Chondrocyte (in vitro differentiated cells): ENCODE measurements around the gene BARHL1. TPM values are rescaled to one million over a fixed set of nuclear protein-coding genes. Genes with fewer than 3 reads are reported as not detected.
A peak's percentile ranks its signal among the peaks of the same experiment; 100 is the strongest.

Experiments
- DNase-seq: peaks from one replicate; pipeline ENCODE4 v3.0.0; 2021; ENCODE audit warnings: mixed read lengths, low spot score
- H3K27ac Mint-ChIP-seq: one replicate; pipeline ENCODE4 v1.8.0; 2021; ENCODE audit warnings: mild to moderate bottlenecking, moderate library complexity, mixed read lengths; ENCODE audit not compliant: unreplicated experiment
- H3K27me3 Mint-ChIP-seq: 2 replicates; pipeline ENCODE4 v1.8.0; 2021; ENCODE audit warnings: low read depth, mixed read lengths
- H3K36me3 Mint-ChIP-seq: 2 replicates; pipeline ENCODE4 v1.8.0; 2021; ENCODE audit warnings: low read depth, mixed read lengths
- H3K4me1 Mint-ChIP-seq: 2 replicates; pipeline ENCODE4 v1.8.0; 2021; ENCODE audit warnings: low read depth, mild to moderate bottlenecking, mixed read lengths
- H3K4me3 Mint-ChIP-seq: one replicate; pipeline ENCODE4 v1.8.0; 2021; ENCODE audit warnings: mild to moderate bottlenecking, moderate library complexity, mixed read lengths; ENCODE audit not compliant: unreplicated experiment
- H3K9me3 Mint-ChIP-seq: 2 replicates; pipeline ENCODE4 v1.8.0; 2021; ENCODE audit warnings: low read depth, mixed read lengths
- total RNA-seq: library from RNA; stranded (reverse); gene quantifications from 3 replicates; pipeline ENCODE4 v1.2.1, GENCODE V29; 2021
- TF ChIP-seq, protein P1 (sequence below): fragments of 200-600 bp; sonication (generic); IDR thresholded peaks from 2 replicates; pipeline ENCODE4 v1.5.0; 2021; ENCODE audit warnings: antibody characterized with exemption, mild to moderate bottlenecking, moderate library complexity

The BARHL1 gene
- total RNA-seq, 1 donor from 2014 or later: not detected

DNA sequence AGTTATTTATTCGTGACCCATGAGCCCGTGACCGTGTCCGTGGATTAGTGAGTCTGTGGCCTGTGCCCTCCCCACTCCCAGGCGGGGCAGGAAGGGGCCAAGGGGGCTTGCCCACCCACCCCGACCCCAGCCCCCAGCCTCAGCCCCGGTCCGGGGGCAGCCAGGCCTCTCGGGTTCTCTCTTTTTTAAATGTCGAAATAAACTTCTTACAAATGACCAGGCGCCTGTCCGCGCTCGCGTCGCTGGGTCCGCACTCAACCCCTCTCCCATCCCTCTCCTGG is 7.6 kb downstream of the BARHL1 start:
- H3K9me3 Mint-ChIP-seq: no peaks in the 10 kb centered on the region
- peaks cover 17% of the 10 kb centered on the region for H3K36me3 Mint-ChIP-seq
- no peak overlapping the region for H3K4me3 Mint-ChIP-seq

DNA sequence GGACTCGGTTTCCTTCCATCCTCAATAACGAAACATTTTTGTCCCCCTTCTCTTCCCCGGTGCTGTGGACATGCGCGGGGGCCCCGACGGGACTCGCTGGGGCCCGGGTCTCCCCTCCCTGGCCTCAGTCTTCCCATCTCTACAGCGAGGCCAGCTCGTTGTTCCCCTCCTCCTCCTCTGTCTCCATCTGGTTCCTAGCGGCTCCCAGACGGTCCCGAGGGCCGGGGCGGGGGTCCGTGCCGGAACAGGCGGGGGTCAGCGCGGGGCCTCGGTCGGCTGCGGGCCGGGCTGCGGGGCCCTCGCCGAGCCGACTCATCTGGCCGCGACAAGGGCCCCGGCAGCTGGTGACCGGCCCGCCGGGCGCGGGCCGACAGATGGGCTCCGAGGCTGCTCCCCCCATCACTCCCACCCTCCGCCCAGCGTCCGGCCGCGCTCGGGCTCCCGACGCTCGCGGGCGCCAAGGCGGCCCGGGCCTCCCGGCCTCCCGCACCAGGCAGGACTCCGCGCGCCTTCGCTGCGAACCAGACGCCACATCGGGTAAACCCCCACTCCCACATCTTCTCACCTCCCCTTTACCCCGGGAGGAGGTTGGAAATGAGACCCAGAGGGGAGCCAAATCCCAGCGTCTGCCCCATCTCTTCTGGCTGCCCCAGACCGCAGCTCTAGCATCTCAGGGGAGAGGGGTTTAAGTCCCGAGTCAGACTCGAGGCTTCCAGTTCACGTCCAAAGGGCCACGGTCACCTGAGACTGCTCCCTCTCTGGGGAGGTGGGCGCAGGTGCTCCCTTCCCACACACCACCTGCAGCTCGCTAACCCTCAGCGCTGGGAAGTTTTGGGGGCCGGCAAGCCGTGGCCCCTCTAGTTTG is 8.1 kb downstream of the BARHL1 start:
- H3K9me3 Mint-ChIP-seq: no peaks in the 10 kb centered on the region
- H3K4me1 Mint-ChIP-seq: peaks cover 3% of the 10 kb centered on the region
- H3K27ac Mint-ChIP-seq: no peak overlapping the region
- DNase-seq: peak; percentile 75
- TF ChIP-seq, protein P1, sequence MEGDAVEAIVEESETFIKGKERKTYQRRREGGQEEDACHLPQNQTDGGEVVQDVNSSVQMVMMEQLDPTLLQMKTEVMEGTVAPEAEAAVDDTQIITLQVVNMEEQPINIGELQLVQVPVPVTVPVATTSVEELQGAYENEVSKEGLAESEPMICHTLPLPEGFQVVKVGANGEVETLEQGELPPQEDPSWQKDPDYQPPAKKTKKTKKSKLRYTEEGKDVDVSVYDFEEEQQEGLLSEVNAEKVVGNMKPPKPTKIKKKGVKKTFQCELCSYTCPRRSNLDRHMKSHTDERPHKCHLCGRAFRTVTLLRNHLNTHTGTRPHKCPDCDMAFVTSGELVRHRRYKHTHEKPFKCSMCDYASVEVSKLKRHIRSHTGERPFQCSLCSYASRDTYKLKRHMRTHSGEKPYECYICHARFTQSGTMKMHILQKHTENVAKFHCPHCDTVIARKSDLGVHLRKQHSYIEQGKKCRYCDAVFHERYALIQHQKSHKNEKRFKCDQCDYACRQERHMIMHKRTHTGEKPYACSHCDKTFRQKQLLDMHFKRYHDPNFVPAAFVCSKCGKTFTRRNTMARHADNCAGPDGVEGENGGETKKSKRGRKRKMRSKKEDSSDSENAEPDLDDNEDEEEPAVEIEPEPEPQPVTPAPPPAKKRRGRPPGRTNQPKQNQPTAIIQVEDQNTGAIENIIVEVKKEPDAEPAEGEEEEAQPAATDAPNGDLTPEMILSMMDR: no peak
- H3K36me3 Mint-ChIP-seq: peaks cover 19% of the 10 kb centered on the region
- H3K4me3 Mint-ChIP-seq: peak overlapping the region; percentile 19
- peaks cover 51% of the 10 kb centered on the region for H3K27me3 Mint-ChIP-seq

More for the DNA sequence above, 7.6 kb downstream of the BARHL1 start:
- peaks cover 57% of the 10 kb centered on the region for H3K27me3 Mint-ChIP-seq
- peaks cover 5% of the 10 kb centered on the region for H3K4me1 Mint-ChIP-seq
- TF ChIP-seq, protein P1: no peak
- no peak overlapping the region for H3K27ac Mint-ChIP-seq
- DNase-seq: no peak

DNA sequence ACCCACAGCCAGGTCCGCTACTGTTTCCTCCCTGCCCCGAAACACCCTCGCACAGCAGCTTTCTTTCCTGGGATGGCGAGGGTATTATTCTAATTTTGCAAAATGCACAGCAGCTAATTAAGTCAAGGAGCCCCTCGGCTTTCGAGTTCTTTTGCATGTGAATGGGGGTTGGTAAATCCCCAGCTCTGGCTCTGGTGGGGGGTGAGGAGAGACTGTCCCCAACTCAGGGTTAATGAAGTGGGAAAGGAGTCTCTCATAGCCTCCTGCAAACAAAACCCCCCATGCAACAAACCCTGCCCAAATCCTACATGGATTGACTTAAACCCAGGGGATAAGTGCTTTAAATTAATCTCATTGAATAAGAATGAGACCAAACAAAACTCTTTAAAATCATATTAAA is 8.8 kb downstream of the BARHL1 start:
- DNase-seq: no peak
- Mint-ChIP-seq H3K36me3 (peaks cover 19% of the 10 kb centered on the region), H3K27me3 (peaks cover 44% of the 10 kb centered on the region), H3K27ac (no peak overlapping the region), H3K4me1 (peaks cover 3% of the 10 kb centered on the region), H3K9me3 (no peaks in the 10 kb centered on the region), H3K4me3 (no peak overlapping the region)
- TF ChIP-seq, protein P1: no peak

DNA sequence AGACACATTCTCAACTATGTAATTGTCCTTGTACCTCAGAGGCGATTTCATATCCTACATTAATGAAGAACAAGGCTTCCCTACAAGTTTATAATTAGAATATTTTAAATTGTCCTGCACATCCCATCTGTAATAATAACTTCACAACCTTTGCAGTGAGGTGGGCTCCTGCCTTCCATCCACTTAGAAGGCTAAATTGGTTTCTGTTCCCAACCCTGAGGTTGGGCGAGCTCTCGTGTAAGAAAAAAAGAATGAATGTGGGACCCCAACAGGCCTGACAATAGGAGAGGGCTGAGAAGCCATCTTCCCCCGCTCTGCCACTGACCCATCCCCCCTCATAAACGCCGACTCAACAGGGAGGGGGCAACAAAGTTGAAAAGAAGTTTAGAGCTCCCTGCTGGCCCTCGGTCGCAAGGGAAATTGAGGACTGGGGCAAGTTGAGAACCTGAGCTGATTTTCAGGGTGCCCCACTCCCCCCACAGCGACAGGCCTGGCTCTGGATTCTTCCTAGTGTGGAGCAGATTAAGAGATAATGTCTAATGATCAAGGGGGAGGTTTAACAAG is 9.4 kb downstream of the BARHL1 start:
- H3K4me1 Mint-ChIP-seq: peaks cover 7% of the 10 kb centered on the region
- H3K27me3 Mint-ChIP-seq: peaks cover 38% of the 10 kb centered on the region
- H3K27ac Mint-ChIP-seq: no peak overlapping the region
- H3K9me3 Mint-ChIP-seq: no peaks in the 10 kb centered on the region
- no peak overlapping the region for H3K4me3 Mint-ChIP-seq
- H3K36me3 Mint-ChIP-seq: peaks cover 23% of the 10 kb centered on the region
- DNase-seq: no peak
- TF ChIP-seq, protein P1: no peak

DNA sequence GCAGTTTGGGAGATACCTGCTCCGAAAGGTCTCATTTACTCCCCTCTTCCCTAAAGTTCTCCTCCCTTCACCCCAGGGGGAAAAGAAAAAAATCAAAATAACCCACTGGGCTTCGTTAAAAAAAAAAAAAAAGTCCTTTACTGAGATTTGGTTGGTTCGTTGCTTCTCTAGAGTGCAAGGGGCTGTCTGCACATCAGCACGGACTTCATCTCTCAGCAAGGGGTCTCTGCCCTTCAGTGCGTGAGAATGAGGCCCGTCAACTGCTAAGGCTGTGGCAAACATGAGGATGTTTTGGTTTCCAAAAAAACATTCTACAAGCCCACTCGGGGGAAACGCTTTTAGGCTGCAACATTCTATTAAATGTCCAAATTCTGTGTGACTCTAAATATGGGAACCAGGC is 10.0 kb downstream of the BARHL1 start:
- Mint-ChIP-seq H3K27me3 (peaks cover 37% of the 10 kb centered on the region), H3K4me1 (peaks cover 12% of the 10 kb centered on the region), H3K36me3 (peaks cover 23% of the 10 kb centered on the region), H3K4me3 (no peak overlapping the region), H3K9me3 (no peaks in the 10 kb centered on the region), H3K27ac (no peak overlapping the region)
- TF ChIP-seq, protein P1: no peak
- no peak for DNase-seq
